Activated CD8-positive, alpha-beta memory T cell treated with anti-CD3 and anti-CD28 coated beads, Interleukin-2, amount 50 U/mL, for 48 hours (primary cell): Measurements from ENCODE around the gene CYSTM1.

Experiments
- DNase-seq: peaks from one replicate; pipeline ENCODE4 v3.0.0-alpha.2; 2020

CYSTM1 gene, protein sequence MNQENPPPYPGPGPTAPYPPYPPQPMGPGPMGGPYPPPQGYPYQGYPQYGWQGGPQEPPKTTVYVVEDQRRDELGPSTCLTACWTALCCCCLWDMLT

DNA sequence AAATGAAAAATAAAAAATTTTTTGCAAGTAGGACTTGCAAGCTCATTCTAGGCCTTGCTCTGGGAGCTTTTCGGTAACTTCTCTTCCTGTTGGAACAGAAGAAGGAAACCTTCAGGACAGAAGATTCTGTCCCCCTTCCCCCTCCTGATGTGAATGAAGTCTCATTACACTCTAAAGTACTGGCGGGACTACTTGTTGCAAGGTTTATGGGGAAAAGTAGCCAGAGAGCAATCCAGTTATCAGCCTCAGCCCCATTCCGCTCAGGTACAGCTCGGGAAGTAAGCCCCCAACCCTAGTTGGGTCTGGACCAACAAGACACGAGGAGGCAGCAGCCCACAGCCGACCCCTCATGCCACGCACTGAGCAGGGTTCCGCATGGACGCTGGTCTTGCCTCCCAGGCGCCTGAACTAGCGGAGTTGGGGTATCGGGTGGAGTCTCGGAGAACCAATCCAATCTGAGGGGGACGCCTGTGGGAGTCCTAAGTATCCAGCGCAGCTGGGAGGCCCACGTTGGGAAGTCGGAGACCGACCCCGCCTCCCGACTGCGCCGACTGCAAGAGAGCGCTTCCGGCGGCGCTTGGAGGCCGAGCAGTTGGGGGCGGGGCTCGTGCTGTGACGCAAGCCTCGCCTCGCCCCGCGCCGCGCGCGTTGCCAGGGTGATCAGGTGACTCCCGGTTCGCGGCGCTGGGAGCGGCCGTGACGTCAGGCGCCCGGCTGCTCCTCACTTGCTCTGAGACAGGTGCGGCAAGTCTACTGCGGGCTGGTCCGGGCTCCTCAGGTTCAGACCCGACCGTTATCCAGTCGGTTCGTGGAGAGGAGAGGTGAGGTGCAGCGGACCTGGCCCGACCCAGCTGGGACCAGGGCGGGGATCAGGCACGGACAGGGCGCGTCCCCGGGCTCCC lies at the start of gene CYSTM1:
TSS of gene CYSTM1 (plus strand) at position 724 of the 902 bp plus-strand sequence. CDS start 19,278 bp downstream, outside the sequence.
- DNase-seq = peak; percentile 98

DNA sequence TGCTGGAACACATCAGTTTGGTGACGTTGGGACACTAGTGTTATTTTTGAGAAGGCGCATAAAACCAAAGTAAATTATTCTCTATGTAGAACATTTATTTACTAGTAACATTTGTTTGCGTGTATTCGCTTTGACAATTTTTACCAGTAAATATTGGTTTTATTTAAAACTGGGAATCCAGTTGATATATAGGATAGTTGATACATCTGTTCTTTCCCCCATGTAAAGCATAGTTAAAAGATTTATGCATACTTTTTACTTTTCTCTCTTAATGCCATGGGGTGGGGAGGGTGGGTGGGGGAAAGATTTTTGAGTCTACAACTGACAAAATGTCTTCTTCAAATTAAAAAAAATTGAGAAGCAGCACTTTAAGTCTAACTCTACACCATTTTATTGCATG lies 49.4 kb upstream of the CYSTM1 start, which contains the start of gene IGIP:
TSS of gene IGIP (plus strand) at position 301 of the 400 bp plus-strand sequence. CDS start 2,540 bp downstream, outside the sequence.
- DNase-seq = no peak

DNA sequence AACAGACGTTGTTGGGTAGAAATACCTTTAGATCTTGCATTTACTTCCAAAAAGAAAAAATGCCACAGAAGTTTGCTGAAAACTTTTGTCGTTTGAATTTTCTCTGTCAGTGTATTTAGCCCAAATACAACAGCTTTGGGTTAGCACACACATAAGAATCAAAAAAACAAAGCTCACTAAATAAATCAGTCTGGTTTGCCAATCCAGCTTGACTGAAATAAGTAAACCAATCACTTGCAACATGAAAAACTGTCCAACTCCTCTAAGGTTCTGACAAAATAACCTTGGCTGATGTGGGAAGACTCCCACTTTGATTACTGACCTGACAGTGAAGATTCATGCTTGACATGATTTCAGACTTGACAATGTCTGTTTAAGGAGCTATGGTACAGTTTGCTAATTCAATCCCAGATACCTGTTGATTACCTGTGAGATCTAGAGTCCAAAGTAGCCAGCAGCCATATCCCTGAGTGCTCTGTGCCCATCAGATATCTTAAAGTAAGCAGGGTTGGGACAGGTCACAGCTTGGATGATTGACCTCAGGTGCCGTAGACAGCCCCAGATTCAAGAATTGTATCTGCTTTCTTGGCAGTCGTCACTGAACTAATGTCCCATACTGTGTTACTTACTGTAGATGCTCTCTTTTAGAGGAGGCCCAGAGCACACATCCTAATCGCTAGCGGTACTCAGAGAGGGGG lies 48.5 kb upstream of the CYSTM1 start:
- no peak for DNase-seq

DNA sequence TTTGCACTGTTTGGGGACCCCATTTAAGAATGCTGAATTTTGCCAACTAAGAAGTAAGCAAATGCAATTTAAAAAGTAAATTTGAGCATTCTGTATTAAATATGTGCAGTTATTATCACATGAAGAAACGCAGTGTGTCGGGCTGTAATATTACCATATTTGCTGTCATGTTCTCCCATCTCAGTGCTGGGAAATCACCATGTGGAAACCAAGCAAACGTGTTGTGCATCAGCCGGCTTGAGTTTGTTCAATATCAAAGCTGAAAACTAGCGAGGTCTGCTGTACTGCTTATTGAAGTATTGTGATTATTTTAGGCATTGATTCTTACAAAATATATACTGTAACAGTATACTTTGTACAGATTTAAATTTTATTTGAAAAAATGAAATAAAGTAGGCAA lies 46.6 kb upstream of the CYSTM1 start:
- DNase-seq = no peak

DNA sequence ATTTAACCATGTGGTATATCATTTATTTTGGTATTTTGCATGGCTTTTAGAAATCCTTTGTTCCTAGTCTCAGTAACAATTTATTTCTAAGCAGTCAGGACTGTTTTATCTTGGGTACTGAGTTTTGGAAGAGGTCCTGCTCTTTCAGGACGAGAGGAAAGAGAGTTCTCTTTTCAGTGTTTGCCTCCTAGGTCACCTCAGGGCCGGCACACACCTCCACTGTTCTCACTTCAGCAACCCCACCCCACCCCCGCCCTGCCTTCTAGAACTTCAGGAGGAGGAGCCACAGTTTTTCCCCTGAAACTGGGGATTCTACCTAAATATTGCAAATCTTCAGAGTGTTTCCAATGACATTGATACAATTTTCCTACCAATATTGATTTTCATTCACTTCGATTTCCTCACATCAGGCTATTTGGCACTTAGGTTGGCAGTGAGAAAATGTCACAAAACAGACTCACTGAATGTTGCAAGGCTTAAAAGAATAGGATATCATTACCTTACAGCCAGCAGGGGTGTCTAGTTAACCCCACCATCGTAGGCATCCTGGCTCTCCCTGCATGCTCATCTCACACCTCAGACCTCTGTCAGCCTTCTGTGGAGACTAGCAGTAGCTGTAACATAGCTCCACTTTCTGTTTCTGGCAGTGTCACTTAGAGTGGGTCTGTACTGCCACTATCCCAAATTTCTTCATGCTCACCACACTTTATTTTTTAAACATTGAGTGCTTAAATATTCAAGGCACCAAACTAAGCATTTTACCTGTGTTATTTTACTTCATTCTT lies 43.8 kb upstream of the CYSTM1 start:
- peak; percentile 36 for DNase-seq

DNA sequence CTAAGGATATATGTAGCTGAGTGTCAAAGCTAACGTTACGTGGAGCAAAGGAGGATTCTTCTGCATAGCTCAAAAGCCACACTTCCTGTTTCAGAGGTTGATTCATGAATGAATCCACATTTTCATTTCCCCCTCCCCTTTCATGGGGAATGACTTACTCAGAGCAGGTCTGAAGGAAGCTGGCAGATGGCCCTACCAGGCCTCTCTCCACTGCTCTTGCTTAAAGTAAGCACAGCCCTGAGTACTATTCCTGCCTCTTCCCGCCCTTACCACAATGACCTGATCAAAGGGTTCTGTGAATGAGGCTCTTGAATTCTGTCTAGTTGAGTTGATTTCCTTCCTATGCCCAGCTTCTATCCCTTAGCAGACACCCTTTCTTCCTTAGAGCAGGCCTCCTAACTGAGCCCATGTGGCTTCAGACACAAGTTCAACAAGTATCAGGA lies 43.0 kb upstream of the CYSTM1 start:
- DNase-seq = peak; percentile 49

DNA sequence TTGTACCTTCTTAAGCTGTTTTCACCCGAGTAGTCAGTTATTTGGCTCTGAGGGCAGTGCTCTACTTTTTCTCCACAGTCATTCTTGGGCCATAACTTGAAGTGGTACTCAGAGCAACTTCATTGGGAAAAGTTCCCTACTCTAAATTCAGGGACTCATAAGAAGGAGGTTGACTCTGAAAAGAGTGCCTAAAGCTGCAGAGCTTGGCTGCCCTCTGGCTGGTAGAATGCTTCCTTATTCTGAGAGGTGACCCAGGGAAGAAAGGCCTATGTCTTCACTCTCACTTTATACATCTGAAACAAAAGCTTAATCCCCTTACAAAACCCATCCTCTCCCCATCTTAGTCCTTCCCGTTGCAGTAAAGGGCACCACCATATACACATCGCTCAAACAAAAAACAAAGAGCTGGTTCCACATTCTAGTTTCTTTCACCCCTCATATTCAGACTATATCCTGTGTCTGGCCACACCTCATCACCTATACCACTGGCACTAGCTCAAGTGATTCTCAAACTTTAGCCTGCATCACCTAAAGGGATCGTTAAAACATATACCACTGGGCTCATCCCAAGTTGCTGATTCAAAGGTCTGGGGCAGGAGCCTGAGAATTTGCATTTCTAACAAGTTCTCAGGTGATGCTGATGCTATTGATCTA lies 41.3 kb upstream of the CYSTM1 start:
- DNase-seq = no peak

DNA sequence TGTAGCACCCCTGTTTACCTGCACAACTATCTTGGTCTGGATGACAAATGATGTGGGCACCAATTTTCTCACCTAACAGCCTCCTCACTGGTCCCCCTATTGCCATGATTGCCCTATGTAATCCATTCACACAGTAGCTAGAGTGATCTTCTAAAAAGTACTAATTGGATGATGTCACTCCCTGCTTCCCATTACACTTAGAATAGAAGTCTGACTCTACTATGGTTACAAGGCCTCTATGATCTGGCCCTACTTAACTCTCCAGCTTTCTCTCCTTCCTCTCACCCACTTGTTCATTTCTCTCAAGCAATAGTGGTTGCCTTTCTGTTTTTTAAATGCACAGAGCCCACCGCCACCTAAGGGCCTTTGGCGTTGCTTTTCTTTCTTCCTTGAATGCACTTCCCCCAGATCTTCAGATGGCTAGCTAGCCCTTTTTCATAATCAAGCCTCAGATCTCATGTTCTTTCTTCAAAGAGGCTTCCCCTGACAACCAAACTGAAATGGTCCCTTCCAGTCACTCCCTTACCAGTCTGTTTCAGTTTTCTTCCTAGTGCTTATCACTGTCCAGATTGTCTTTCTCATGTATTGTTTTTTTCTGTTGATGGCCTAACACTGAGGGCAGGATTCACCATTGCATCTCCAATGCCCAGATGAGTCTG lies 40.6 kb upstream of the CYSTM1 start:
- no peak for DNase-seq

DNA sequence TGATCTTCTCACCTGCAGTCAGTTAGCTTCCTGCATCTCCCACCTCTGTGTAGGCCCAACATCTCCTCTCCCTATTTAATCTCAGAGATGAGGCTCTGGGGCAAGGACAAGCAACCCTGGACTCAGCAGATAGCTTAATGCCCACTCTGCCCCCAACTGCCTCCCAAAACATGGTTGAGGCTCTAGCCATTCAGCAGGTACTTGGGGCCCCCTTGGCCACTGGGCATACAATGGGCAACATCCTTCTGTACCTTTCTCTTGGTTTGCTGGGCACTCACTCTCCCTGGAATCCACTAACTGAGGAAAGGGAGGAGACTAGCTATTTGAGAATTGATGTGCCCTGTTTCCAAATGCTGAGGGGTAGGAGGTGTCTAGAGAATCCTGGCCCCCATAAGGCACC lies 39.9 kb upstream of the CYSTM1 start:
- DNase-seq = no peak

DNA sequence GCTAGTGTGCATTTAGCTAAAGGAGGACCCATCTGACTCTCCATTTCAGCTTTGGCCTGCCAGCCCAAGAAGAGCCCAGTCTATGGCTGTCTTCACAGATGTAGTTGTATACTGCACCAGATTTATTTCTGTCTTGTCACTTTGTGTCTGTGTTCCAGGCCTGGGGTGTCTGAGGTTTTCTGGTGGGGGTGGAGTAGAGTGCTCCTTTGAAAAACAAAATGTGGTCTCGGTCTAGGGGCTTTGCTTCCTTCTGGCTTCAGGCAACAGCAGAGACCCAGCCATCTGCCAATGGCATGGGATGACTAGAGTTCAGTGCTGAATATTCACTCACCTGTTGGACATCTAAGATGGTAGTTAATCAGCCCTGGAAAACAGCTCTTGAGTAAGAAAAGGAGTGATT lies 38.4 kb upstream of the CYSTM1 start:
- peak; percentile 22 for DNase-seq

DNA sequence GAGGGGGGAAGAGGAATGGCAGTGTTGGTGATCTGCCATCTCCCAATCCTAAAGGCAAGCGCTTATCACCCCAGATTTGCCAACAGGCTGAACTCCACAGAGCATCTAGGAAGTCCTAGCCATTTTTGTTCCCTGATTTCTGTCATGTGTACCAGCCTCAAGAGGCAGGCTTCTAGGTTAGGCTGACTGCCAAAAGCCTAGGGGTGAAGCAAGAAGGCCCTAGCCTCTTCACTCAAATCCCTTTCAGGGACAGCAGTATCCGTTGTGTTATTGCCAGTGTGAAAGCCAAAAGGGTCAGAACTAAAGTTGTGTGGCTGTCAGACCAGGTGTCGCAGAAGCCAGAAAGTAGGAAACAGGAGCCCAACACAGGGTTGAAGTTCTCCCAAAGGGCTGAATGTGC lies 34.6 kb upstream of the CYSTM1 start:
- no peak for DNase-seq

DNA sequence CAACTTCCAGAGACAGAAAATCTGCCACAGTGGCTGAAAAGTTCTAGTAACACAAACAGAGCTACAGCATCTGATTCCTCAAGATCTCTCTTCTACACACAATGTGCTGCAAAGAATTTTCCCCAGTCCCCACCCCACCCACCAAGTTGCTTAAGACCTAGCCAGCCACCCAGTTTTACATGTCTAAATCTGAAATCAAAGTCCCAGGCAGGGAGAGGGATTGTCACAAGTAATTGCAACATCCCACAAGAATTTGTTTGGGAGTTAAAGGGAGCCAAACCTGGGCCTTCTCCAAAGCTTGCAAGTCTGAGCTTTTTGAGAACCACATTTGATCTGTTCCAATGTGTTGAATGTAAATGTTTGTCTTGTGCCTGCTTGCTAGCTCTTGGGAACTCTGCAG lies 33.7 kb upstream of the CYSTM1 start:
- no peak for DNase-seq

DNA sequence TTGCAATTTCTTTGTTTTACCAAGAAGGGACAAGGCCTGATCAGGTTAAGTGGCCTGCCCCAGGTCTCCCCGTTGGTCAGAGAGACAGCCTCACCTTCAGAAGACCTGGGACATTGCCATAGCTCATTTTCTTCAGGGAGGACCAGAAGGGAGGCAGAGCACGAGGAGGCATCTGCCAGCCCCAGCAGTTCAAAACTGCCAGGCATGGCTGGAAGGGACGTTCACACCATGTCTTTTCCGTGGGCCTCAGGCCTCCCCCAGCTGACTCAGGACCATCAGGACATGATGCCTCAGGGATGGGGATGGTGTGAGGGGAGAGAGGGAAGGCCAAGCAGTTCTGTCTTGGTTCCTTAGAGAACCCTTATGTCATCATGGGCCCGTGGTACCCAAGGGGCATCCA lies 32.7 kb upstream of the CYSTM1 start:
- DNase-seq = no peak

DNA sequence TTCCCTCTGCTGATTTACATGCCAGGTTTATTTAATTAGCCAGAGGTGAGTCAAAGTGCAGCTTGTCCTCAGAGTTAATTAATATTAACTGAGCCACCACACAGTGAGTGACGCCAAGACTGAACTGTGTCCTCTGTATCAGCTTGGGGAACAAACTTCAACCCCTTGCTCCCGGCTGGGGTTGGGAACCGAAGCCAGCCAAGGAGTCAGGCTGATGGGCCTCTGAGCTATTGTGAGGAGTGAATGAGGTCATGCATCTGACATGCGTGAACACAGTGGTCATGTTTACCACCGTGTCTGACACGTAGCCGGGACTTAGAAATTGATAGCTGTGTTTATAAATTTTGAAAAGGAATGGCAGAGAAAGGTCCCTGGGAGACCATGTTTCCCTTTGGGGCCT lies 32.1 kb upstream of the CYSTM1 start:
- DNase-seq = peak; percentile 40

DNA sequence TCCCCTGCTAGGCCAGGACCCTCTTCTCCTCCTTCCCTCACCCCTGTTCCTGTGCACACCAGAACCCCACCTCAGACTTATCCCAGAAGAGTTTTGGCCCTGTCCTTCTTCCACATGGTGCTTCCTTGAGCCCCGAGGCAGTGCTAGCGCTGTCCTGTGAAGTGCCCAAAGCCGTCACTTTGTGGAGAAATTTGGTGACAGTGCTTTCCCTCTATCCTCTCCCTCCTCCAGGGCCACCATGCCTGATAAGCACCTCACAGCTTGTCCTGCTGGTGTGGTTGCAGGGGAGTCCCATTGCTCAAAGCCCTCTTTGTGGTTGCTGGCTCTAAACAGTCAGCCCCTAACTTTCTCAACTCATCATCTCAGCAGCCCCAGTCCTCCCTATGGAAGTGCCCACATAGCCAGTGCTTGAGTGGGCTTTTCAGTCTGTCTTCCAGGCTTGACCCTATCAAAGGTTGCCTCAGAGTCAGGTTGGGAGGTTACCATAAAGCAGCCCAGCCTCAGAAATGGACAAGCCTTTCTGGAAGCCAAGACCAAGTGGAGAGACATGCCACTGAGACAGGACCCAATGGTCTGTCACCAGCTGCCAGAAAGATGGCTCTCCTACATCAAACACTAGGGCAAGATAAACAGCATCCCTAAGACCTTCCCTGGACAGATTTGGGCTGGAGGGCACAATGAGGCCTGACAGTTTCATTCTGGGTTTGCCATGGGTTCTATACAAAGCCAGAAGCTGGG lies 31.3 kb upstream of the CYSTM1 start:
- DNase-seq = peak; percentile 39

DNA sequence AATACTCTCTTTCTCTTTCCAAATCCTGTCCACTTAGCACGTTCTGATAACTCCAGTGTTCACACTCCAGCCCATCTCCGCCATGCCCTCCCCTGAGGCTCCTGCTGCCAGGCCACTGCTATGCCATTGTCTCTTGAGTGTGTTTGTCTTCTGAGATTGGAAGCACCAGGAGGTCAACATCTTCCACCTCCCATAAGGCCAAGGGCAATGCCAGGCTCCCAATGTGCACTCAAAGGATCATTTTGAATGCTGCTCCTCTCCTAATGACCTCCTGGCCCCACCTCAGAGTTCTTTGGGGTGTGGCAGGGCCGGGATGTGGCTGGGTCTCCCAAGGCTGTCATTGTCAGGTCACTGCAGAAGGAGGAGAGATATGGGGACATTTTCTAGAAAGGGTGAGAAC lies 29.7 kb upstream of the CYSTM1 start:
- no peak for DNase-seq

DNA sequence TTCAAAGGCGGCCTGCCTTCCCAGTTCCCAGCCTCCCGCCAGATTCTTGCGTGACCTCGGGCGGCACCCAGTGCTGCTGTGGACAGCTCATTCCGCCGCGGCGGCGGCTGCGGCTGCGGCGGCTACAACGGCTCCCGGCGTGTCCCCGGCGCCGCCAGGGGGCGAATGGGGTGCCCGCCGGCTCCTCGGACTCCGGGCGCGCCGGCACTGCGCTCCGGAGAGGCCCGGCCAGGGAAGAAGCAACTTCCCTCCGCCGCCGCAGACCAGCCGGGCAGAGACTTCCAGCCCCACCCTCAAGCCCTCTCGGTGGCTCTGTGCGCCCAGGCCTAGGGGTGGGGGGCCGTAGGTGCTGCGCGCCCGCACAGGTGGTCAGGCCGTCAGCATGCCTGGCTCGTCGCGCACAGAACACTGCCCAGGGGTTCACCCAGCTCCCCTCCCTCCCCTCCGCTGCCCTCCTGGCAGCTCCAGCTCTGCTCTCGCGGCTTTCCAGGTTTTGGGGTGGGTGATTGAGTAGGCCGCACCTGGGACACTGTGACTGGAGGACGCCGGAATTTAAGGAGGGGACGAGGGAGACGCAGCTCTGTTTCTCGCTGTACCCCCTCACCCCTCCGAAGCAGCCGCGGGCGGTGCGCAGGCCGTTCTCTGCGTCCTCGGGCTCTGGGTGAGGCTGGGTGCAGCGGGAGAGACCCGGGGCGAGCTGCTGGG lies 29.0 kb upstream of the CYSTM1 start:
- peak; percentile 83 for DNase-seq

DNA sequence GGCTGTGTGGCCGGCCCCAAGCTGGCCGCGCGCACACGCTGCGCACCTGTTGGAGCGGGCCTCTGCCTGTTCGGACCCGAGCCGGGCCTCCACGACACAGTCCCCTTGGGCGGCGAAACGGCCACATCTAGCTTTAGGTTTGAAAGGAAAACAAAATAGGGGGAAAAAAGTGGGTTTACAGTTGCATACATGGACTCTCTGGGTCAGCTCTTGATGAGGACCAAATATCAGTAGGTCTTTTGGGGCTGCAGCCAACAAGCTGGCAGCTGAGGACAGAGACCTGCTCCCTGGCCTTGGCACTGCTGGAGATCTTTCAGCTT lies 28.5 kb upstream of the CYSTM1 start:
- no peak for DNase-seq

DNA sequence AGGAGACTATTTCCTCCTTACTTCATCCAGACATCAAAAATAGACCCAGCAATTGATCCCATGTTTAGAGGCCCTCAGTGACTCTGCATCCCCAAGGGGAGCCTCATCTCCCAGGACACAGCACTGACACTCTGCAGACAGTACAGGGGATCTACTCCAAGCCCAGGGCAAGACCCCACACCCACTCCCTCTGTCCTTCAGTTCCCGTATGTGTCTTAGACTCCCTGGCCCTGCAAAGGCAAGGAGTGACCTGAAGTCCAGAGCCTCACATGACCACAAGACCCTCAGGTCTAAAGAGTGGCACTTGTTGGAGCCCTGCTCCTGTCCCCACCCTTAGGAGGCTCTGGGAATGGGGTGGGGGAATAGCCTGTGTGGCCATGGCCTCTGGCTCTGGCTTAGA lies 27.5 kb upstream of the CYSTM1 start:
- no peak for DNase-seq

DNA sequence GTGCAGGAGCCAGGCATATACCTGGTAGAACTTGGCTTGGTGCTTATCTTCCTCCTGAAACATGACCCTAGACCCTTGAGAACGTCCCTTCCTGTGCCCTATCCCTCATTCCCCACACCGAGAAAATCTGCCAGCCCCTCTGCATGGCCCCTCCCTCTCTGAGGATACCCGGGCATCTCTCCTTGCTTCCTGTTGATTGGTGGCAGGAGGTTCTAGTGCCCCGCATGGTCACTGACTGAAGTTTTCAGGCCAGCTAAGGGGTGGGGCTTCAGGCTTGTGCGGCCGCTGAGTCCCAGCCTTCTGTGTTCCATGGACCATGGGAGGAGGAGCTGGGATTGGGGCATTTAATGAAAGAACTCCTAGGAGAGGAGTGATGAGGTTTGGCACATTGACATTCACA lies 26.5 kb upstream of the CYSTM1 start:
- DNase-seq = no peak

DNA sequence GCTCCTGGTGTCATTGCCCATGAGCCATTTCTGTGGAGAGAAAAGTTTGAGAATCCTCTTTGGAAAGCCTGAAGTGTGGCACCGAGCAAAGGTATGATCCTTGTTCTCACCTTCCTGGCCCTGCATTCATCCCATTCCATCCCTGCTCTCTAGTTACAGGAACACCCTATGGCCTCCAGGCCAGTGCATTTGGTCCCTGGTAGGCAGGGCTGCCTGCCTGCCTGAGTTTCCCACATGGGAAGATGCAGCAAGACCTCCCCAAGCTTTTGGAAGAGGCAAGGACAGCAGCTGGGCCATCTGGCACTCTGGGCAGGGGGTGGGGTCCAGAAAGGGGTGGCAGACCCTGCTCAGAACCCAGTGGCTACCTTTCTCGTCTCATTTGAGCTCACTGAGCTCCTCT lies 24.8 kb upstream of the CYSTM1 start:
- DNase-seq = peak; percentile 8
